ENCODE data around the gene SEBOX.
A peak's percentile ranks its signal among the peaks of the same experiment; 100 is the strongest.

The SEBOX gene

GRCh38 chr17:28338056-28338768, 26.8 kb downstream of the SEBOX start:
- no peak for DNase-seq

GRCh38 chr17:28335959-28336871, 28.8 kb downstream of the SEBOX start:
- DNase-seq = no peak

DNA sequence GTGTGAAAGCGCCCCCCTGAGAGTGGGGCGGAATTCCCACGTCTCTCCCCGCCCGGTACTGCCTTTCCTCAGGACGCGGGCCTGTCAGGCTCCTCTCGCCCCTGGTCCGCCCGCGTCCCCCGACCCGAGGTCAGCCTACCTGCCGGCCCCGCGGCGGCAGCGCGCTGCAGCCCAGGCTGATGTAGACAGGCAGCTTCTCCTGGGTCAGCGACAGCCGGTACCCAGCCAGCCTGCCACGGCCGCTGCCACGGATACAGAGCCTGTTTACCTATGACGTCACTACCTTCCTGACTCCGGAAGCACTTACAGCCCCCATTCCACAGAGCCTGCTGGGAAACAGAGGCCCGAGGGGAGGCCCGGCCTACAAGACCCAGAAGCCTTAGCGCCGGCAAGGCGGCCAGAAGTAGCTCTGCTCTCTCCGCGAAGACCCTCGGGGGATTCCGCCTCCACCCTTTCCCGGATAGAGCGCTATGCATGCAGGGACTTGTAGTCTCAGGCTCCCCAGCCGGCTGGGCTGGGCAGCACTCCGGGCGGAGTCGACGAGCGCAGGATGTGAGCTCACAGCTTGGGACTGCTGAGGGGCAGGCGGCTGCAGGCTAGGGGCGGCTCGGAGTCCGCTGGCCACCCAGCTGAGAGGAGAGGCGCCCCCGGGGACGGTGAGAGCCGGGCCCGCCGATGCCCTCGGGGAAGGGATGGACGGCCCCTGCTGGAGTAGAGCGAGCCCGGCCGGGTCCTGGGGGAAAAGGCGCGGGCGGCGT, 29.6 kb downstream of the SEBOX start, which contains the start of the genes IFT20 and TNFAIP1:
Gene IFT20 (minus strand): TSS at position 272 of the 758 bp plus-strand sequence. CDS start 3,487 bp downstream, outside the sequence.
Gene TNFAIP1 (plus strand): TSS at position 561 of the 758 bp plus-strand sequence. CDS start 3,761 bp downstream, outside the sequence.
- DNase-seq = peak; percentile 99

DNA sequence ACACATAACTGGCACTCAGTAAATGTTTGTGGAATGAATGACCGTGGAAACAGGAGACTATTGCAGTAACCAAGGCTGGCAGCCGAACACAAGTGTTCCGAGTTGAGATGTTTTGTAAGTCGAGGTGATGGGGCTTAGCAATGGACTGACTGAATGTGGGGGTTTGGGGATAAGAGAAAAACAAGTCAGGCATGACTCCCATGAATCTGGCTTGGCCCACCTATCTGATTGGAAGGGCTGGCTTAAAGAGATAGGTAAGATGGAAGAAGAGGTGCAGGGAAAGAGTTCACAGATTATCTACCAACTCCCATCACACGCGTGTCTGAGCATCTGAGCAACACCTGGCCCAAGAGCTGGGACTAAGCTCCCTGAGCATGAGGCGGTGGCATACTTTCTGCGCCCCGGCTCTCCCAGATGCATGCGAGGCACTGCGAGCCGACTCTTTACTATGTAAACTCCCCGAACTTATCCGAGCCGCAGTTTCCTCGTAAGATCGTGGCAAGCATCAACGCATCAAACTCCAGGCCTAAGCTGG, 30.3 kb downstream of the SEBOX start:
- no peak for DNase-seq

DNA sequence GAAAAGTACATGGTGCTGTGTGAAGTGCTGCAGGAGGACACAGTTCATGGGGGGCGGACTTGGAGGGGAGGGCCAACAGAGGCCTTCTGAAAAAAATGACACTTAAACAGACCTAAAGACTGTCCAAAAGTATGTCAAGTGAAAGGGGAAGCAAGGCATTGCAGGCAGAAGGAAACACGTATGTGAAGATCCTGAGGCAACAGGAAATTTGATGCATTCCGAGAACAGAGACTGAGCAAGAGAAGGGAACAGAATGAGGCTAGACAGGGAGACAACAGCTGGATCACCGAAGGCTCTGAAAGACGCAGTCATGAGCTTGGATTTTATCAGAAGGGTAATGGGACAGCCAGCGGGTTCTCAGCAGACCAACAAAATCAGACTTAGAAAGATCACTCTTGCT, 30.8 kb downstream of the SEBOX start:
- no peak for DNase-seq

DNA sequence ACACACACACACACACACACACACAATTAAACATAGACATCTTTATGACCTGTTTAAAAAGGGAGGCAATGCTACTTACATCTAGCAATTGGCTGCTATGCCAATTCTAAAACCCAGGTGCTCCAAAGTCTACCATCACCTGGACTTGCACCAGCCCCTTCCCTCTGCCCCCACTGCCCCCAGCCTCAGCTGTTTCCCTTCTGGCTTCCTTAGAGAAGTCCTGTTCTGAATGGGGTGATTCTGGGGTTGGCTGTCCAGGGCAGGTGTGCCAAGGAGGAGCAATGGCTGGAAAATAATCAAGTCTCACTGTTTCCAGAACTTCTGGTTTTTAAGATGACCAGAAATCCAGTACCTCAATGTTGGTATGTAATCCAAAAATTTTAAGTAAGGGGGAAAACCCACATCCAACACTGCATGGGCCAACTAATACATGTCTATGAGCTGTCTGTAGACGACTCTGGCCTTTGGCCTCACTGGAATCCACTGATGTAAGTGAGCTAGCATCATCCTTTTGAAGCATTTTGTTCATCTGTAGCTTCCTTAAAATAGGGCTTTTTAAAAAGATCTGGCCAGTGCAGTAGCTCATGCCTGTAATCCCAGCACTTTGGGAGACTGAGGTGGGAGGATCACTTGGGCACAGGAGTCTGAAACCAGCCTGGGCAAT, 31.8 kb downstream of the SEBOX start:
- no peak for DNase-seq

DNA sequence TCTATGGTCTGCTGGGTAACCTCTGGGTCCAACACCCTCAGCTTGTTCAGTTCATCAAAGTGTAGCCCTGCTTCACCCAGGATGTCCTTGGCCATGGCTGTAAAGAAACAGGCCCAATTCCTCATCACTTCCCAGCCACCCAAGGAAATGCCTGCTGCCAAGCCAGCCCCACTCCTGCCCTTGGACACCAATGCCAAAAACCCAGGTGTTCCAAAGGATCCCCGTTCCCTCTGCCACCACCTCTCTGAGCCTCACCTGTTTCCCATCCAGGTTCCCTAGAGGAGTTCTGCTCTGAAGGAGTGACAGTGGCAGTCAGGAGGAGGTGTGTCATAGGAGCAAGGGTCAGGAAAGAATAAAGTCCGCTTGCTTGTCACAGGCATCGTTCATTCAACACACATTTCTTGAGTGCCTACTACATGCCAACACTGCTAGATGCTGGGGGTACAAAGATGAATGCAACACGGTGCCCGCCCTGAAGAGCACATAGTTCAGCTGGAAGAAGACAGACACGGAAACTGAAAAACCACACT, 33.0 kb downstream of the SEBOX start:
- DNase-seq = no peak

GRCh38 chr17:28330671-28331070, 34.3 kb downstream of the SEBOX start:
- no peak for DNase-seq

DNA sequence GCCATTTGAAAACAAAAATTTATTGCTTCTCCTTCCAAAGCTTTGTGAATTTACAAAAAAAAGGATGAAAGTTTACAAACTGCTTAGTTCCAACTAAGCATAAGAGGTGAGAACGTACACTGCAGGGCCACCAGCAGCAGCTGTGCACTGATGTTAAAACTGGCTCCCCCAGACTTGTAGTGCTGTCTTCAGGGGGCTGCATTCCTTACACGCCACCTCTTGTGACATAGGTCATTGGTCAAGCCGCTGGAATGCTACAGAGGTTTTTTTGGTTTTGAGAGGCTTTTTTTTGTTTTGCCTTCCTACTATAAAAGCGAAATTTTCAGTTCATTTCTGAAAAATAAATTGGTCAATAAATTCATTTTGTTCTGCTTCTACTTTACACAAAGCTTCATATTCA, 36.7 kb downstream of the SEBOX start:
- no peak for DNase-seq

DNA sequence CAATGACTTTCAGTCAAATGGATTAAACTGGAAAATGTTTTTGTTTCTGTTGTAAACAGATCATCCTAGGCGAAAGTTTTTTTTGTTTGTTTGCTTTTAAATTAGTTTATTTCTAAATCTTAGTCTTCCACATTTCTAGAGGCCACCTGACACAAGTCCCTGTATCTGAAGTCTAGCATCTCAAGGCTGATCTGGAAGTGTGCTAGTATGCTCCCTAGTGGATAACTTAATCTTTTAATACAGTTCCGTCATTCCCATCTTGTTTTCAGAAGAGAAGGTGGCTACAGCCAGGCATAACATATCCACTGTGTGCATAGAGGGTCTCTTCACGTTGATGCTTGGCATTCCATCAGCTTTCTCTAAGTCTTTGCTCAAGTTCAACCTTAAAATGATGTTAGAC, 37.3 kb downstream of the SEBOX start:
- DNase-seq = no peak

DNA sequence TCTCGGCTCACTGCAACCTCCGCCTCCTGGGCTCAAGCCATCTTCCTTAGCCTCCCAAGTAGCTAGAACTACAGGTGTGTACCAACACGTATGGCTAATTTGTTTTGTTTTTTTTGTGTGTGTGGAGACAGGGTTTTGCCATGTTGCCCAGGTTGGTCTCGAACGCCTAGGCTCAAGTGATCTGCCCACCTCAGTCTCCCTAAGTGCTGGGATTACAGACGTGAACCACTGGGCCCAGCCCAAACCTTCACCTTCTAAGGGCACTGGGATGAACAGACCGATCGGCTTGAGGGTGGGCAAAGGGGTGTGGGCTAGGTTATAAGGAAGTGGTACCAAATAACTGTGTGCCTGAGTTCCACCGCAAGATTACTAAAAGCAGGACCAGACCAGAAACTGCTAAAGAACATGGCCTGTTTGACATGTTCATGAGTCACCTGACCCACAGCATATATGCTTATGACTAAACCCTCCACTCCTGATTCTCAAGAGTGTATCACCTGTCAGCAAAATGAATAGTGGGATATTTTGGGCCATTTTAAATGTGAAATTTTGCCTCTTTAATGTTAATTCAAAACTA, 37.9 kb downstream of the SEBOX start:
- DNase-seq = no peak

- no peak for DNase-seq
These were observed 38.9 kb downstream of the SEBOX start for GRCh38 chr17:28326114-28326513.

- no peak for DNase-seq
These were observed 39.8 kb downstream of the SEBOX start for GRCh38 chr17:28325211-28325610.

GRCh38 chr17:28324781-28325180, 40.2 kb downstream of the SEBOX start:
- DNase-seq = no peak

DNA sequence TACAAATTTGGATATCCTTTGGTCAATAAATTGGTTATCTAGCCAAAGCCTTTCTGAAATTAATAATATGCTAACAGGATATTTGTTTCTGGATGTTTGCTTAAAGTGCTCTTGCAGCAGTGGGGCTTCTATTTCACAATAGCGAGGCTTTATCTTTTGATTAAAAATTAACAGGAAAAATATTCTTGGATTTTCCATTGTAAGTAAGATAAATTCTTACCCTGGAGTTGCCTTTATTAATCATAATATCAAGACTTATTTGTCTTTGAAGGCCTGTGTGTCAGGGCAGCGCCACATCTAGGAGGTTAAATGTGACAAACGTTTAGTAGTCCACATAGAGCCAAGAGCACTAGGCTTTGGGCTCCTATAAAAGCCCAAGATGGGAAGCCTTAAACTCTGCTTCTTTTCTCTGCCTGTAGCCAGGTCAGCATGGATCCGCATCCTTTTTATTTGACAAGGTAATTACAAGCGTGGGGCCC, 40.7 kb downstream of the SEBOX start:
- DNase-seq = no peak

DNA sequence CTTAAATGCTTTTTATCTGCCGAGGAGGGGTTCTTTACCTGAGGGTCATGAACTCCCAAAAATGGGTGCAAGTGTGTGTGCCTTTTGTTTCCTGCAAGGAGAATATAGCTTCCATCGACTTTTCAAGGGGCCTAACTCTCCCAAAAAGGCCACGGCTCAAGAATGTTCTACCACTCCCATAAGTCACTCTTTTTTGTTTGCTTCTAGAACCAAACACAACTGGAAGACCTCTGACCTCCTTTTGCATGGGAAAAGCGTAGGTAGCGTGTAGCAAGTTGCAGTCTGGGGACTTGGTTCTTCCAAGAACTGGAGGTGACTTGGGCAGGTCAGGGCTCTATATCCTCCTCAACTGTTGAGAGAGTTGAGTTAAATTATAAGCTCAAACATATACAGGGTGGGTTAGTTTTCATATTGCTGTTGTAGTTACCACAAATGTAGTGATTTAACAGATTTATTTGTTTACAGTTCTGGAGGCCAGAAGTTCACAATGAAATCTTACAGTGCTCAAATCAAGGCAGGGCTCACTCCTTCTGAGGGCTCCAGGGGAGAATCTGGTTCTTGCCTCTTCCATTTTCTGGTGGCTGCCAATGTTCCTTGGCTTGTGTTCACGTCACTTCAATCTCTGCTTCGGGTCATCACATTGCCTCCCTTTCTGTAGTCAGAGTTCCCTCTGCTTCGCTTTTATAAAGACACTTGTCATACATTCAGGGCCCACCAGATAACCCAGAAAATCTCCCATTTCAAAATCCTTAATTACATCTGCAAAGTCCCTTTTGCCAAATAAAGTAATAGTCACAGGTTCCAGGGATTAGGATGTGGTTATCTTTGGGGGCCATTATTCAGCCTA, 44.6 kb downstream of the SEBOX start:
- no peak for DNase-seq

GRCh38 chr17:28319598-28319935, 45.4 kb downstream of the SEBOX start:
- no peak for DNase-seq

- DNase-seq = peak; percentile 93
These were observed 46.0 kb downstream of the SEBOX start, which contains the start of gene TMEM97 for GRCh38 chr17:28318759-28319597. TMEM97 (plus strand) TSS chr17:28319200; CDS start chr17:28319240, 40 bp downstream.

- no peak for DNase-seq
These were observed 46.8 kb downstream of the SEBOX start for GRCh38 chr17:28317966-28318758.

All from CD4-positive, alpha-beta T cell treated with Interleukin-4 for 4 hours (primary cell).